Fibroblast of lung (primary cell): ENCODE measurements around the gene TWF2.

Source experiments
- EZH2 ChIP-seq: IDR thresholded peaks from 2 replicates; pipeline ENCODE4 v1.5.1; 2012; ENCODE audit warnings: low read length, control low read depth, mild to moderate bottlenecking; ENCODE audit errors: missing control alignments
- TF ChIP-seq, protein P1 (sequence below), 2 donors: IDR thresholded peaks in 1 of 2; conservative IDR thresholded peaks in 1 of 2; 1 replicate in 1 of 2; 2 replicates in 1 of 2; pipeline ENCODE4 v1.5.1; 2011 to 2012; ENCODE audit warnings: low read length in 2 of 2, control low read depth in 1 of 2, inconsistent platforms in 1 of 2, low read depth in 1 of 2, mild to moderate bottlenecking in 1 of 2

GRCh38 chr3:52200981-52201679, 37.8 kb downstream of the TWF2 start:
- TF ChIP-seq, protein P1, sequence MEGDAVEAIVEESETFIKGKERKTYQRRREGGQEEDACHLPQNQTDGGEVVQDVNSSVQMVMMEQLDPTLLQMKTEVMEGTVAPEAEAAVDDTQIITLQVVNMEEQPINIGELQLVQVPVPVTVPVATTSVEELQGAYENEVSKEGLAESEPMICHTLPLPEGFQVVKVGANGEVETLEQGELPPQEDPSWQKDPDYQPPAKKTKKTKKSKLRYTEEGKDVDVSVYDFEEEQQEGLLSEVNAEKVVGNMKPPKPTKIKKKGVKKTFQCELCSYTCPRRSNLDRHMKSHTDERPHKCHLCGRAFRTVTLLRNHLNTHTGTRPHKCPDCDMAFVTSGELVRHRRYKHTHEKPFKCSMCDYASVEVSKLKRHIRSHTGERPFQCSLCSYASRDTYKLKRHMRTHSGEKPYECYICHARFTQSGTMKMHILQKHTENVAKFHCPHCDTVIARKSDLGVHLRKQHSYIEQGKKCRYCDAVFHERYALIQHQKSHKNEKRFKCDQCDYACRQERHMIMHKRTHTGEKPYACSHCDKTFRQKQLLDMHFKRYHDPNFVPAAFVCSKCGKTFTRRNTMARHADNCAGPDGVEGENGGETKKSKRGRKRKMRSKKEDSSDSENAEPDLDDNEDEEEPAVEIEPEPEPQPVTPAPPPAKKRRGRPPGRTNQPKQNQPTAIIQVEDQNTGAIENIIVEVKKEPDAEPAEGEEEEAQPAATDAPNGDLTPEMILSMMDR (conservative IDR thresholded peaks at IDR 0.05 in 1 of 2, IDR thresholded peaks at IDR 0.05 in 1 of 2; ENCODE audit: low read depth in 1 of 2, low read length in 2 of 2), result no peak
- no peak for TF ChIP-seq EZH2
